Measurements from ENCODE around the gene MNX1. TPM values are rescaled to one million over a fixed set of nuclear protein-coding genes. Genes with fewer than 3 reads are reported as not detected.
A peak's percentile ranks its signal among the peaks of the same experiment; 100 is the strongest.

Gene MNX1
- total RNA-seq, 1 donor from 2014 or later = 2.1 TPM

- TF ChIP-seq, protein P1, sequence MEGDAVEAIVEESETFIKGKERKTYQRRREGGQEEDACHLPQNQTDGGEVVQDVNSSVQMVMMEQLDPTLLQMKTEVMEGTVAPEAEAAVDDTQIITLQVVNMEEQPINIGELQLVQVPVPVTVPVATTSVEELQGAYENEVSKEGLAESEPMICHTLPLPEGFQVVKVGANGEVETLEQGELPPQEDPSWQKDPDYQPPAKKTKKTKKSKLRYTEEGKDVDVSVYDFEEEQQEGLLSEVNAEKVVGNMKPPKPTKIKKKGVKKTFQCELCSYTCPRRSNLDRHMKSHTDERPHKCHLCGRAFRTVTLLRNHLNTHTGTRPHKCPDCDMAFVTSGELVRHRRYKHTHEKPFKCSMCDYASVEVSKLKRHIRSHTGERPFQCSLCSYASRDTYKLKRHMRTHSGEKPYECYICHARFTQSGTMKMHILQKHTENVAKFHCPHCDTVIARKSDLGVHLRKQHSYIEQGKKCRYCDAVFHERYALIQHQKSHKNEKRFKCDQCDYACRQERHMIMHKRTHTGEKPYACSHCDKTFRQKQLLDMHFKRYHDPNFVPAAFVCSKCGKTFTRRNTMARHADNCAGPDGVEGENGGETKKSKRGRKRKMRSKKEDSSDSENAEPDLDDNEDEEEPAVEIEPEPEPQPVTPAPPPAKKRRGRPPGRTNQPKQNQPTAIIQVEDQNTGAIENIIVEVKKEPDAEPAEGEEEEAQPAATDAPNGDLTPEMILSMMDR (conservative IDR thresholded peaks at IDR 0.05; ENCODE audit: low read depth, low read length) = no peak
- DNase-seq (ENCODE audit: low read depth) = no peak
- peak overlapping the region; percentile 6 for H3K4me3 ChIP-seq (ENCODE audit: low read depth, low read length)
Observed at GRCh38 chr7:157000741-157001653, 9.5 kb downstream of the MNX1 start.

DNA sequence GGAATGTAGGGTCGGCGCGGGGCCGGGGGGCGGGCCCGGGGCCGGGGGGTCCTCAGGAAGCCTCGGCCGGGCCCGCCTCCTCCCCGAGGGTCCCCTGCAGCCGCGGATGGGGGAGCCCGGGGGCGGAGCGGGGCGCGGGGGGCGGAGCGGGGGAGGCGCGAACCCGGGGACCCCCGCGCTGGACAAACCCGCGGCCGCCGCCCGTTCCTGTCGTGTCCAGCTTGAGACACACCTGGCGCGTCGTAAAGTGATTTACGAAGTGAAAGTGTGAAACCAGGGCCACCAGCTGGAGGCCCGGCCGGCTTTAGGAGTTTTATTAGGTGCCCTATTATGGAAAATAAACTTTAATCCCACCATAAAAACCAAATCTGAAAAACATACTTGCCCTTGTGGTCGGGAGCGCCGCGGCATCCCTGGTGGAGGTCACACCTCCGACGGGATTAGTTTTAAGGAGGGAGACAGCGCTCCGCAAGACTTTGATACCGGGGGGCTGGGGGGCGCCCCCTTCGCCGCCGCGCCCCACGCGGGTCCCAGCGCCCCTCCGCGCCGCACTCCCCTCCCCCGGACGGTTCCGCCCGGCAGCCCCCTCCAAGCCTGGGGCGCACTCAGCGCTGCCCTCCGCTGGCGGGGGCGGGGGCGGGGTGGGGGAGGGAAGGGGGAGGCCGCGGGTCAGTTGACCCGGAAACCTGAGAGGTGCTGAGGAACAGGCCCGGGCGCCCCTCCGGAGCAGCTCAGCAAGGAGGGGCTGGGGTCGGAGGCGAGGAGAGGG is 10.3 kb downstream of the MNX1 start:
- TF ChIP-seq, protein P1 (conservative IDR thresholded peaks at IDR 0.05; ENCODE audit: low read depth, low read length) = no peak
- DNase-seq (ENCODE audit: low read depth) = no peak
- H3K4me3 ChIP-seq (ENCODE audit: low read depth, low read length) = peak overlapping the region; percentile 48

GRCh38 chr7:156998988-156999957 is 11.2 kb downstream of the MNX1 start:
- no peak for DNase-seq (ENCODE audit: low read depth)
- TF ChIP-seq, protein P1 (conservative IDR thresholded peaks at IDR 0.05; ENCODE audit: low read depth, low read length) = no peak
- no peak overlapping the region for H3K4me3 ChIP-seq (ENCODE audit: low read depth, low read length)

- H3K4me3 ChIP-seq (ENCODE audit: low read depth, low read length) = no peak overlapping the region
- TF ChIP-seq, protein P1 (conservative IDR thresholded peaks at IDR 0.05; ENCODE audit: low read depth, low read length) = no peak
- no peak for DNase-seq (ENCODE audit: low read depth)
Observed at GRCh38 chr7:156994417-156994816, 16.0 kb downstream of the MNX1 start.

DNA sequence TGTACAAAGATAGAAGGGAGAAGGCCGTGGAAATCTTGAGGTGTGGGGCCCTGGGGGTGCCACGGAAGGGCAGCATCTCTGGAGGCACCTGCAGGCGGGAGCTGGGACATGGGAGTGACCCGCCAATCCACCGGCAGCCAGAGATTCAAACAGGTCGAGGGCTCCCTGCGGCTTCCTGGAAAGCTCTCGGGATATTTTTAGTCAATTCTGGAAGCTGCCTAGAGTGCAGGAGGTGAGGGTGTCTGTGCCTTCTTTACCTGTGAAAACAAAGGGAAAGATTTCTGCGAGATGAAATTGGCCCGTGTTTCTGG is 16.6 kb downstream of the MNX1 start:
- no peak for DNase-seq (ENCODE audit: low read depth)
- H3K4me3 ChIP-seq (ENCODE audit: low read depth, low read length) = no peak overlapping the region
- TF ChIP-seq, protein P1 (conservative IDR thresholded peaks at IDR 0.05; ENCODE audit: low read depth, low read length) = no peak
